IMR-90 (cell line): ENCODE measurements around the gene DEFB121.

ENCODE experiments used
- CEBPB ChIP-seq: IDR thresholded peaks from 2 replicates; pipeline ENCODE4 v1.6.1; 2012; ENCODE audit warnings: low read depth, low read length, improper control_type of control experiment
- CHD1 ChIP-seq: IDR thresholded peaks from 2 replicates; pipeline ENCODE4 v1.6.1; 2012; ENCODE audit warnings: low read depth, low read length, improper control_type of control experiment
- POLR2A ChIP-seq: IDR thresholded peaks from 2 replicates; pipeline ENCODE4 v1.6.1; 2012; ENCODE audit warnings: mild to moderate bottlenecking, low read depth, low read length
- RAD21 ChIP-seq: IDR thresholded peaks from 2 replicates; pipeline ENCODE4 v1.6.1; 2012; ENCODE audit warnings: low read length, improper control_type of control experiment
- TF ChIP-seq, protein P1 (sequence below): conservative IDR thresholded peaks from 2 replicates; pipeline ENCODE4 v1.5.1; 2012; ENCODE audit warnings: mild to moderate bottlenecking, low read depth, low read length, improper control_type of control experiment
- TF ChIP-seq, protein P2 (sequence below): fragments of 150-350 bp; IDR thresholded peaks from 2 replicates; pipeline ENCODE4 v1.6.1; 2016; ENCODE audit warnings: low read depth, mild to moderate bottlenecking, low read length, moderate library complexity, borderline replicate concordance

DNA sequence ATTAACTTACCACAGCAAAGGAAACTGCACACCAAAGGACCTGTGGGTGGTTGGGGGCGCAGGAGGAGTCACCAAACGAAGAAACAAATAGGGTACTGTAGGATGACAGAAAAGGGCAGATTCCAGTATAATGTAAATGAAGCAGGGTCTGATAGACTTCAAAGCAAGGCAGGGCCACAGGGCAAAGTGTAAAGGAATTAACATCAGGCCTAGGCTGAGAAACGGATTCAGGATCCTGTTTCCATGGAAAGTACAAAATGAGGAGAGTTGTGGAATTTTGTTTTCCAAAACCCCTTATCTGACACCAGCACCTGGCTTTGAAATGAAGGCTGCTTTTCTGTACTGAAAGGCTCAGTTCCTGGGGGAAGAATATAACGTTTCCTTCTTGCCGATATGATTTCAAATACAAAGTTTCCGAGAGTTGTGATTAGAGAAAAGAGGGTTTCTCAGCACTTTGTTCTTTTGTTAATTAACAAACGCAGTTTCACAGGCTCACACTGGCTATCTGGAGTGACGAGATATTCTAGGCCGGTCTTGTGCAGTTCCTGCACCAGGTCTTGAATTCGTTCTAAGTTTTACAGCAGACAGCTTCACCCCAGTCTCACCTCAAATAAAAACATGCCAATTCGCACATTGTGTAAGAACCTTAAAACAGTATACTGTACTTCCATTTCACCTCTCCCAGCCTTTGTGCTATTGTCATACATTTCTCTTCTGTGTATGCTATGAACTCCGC is 40.2 kb upstream of the DEFB121 start:
- TF ChIP-seq, protein P1, sequence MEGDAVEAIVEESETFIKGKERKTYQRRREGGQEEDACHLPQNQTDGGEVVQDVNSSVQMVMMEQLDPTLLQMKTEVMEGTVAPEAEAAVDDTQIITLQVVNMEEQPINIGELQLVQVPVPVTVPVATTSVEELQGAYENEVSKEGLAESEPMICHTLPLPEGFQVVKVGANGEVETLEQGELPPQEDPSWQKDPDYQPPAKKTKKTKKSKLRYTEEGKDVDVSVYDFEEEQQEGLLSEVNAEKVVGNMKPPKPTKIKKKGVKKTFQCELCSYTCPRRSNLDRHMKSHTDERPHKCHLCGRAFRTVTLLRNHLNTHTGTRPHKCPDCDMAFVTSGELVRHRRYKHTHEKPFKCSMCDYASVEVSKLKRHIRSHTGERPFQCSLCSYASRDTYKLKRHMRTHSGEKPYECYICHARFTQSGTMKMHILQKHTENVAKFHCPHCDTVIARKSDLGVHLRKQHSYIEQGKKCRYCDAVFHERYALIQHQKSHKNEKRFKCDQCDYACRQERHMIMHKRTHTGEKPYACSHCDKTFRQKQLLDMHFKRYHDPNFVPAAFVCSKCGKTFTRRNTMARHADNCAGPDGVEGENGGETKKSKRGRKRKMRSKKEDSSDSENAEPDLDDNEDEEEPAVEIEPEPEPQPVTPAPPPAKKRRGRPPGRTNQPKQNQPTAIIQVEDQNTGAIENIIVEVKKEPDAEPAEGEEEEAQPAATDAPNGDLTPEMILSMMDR, result no peak
- TF ChIP-seq RAD21 (no peak), CEBPB (no peak), CHD1 (no peak), POLR2A (no peak)
- TF ChIP-seq, protein P2, sequence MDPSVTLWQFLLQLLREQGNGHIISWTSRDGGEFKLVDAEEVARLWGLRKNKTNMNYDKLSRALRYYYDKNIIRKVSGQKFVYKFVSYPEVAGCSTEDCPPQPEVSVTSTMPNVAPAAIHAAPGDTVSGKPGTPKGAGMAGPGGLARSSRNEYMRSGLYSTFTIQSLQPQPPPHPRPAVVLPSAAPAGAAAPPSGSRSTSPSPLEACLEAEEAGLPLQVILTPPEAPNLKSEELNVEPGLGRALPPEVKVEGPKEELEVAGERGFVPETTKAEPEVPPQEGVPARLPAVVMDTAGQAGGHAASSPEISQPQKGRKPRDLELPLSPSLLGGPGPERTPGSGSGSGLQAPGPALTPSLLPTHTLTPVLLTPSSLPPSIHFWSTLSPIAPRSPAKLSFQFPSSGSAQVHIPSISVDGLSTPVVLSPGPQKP, result no peak
